IMR-90 (cell line): ENCODE results near the gene KRTAP12-2.

Experiments
- POLR2A ChIP-seq: IDR thresholded peaks from 2 replicates; pipeline ENCODE4 v1.6.1; 2012; ENCODE audit warnings: mild to moderate bottlenecking, low read depth, low read length
- TF ChIP-seq, protein P1 (sequence below): conservative IDR thresholded peaks from 2 replicates; pipeline ENCODE4 v1.5.1; 2012; ENCODE audit warnings: mild to moderate bottlenecking, low read depth, low read length, improper control_type of control experiment

DNA sequence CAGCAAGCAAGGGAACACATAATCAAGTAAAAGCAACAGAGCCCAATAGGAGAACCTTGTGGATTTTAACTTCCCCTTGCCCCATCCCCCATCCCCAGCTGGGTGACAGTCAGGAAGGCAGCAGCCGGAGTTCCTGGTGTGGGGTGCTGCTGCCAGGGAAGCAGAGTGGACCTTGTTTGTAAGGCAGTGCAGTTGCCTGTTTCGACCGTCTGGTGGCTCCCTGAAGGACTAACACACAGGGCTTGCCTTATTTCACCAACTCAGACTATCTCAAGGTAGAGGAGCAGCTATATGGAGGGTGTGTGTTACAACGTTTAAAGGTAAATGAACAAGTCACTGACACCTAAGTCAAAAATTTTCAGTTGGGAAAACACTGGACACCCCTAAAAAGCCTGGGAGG, 48.2 kb downstream of the KRTAP12-2 start:
- TF ChIP-seq, protein P1, sequence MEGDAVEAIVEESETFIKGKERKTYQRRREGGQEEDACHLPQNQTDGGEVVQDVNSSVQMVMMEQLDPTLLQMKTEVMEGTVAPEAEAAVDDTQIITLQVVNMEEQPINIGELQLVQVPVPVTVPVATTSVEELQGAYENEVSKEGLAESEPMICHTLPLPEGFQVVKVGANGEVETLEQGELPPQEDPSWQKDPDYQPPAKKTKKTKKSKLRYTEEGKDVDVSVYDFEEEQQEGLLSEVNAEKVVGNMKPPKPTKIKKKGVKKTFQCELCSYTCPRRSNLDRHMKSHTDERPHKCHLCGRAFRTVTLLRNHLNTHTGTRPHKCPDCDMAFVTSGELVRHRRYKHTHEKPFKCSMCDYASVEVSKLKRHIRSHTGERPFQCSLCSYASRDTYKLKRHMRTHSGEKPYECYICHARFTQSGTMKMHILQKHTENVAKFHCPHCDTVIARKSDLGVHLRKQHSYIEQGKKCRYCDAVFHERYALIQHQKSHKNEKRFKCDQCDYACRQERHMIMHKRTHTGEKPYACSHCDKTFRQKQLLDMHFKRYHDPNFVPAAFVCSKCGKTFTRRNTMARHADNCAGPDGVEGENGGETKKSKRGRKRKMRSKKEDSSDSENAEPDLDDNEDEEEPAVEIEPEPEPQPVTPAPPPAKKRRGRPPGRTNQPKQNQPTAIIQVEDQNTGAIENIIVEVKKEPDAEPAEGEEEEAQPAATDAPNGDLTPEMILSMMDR = no peak
- no peak for TF ChIP-seq POLR2A
